GM23248 (cell line): ENCODE results near the gene TTC39A. TPM values are rescaled to one million over a fixed set of nuclear protein-coding genes. Genes with fewer than 3 reads are reported as not detected.
A peak's percentile ranks its signal among the peaks of the same experiment; 100 is the strongest.

ENCODE experiments used
- DNase-seq: peaks from one replicate; pipeline ENCODE4 v3.0.0-alpha.2; 2015
- H2AFZ ChIP-seq: fragments of 200-600 bp; sonication (generic); 2 replicates; pipeline ENCODE4 v1.6.1; 2016; ENCODE audit warnings: antibody characterized with exemption
- H3F3A ChIP-seq: fragments of 200-600 bp; sonication (generic); 2 replicates; pipeline ENCODE4 v1.6.1; 2016; ENCODE audit warnings: mild to moderate bottlenecking, antibody characterized with exemption, mixed run types; ENCODE audit not compliant: insufficient read depth
- H3K27ac ChIP-seq: fragments of 200-600 bp; sonication (generic); 2 replicates; pipeline ENCODE4 v1.5.1; 2016; ENCODE audit warnings: mild to moderate bottlenecking
- H3K27me3 ChIP-seq: fragments of 200-600 bp; sonication (generic); replicated peaks from 2 replicates; pipeline ENCODE4 v1.6.1; 2016; ENCODE audit warnings: mild to moderate bottlenecking; ENCODE audit not compliant: insufficient read depth
- H3K36me3 ChIP-seq: fragments of 200-600 bp; sonication (generic); 2 replicates; pipeline ENCODE4 v1.6.1; 2016; ENCODE audit warnings: low read depth, mild to moderate bottlenecking
- H3K4me1 ChIP-seq: fragments of 200-600 bp; sonication (generic); 2 replicates; pipeline ENCODE4 v1.6.1; 2016; ENCODE audit warnings: mild to moderate bottlenecking; ENCODE audit not compliant: insufficient read depth
- H3K4me2 ChIP-seq: fragments of 200-600 bp; sonication (generic); one replicate; pipeline ENCODE4 v1.6.1; 2016; ENCODE audit warnings: mild to moderate bottlenecking; ENCODE audit not compliant: unreplicated experiment
- H3K4me3 ChIP-seq: fragments of 200-600 bp; sonication (generic); 2 replicates; pipeline ENCODE4 v1.5.1; 2016; ENCODE audit warnings: mild to moderate bottlenecking
- H3K79me2 ChIP-seq: fragments of 200-600 bp; sonication (generic); 2 replicates; pipeline ENCODE4 v1.6.1; 2016; ENCODE audit warnings: mild to moderate bottlenecking; ENCODE audit not compliant: insufficient read depth
- H3K9ac ChIP-seq: fragments of 200-600 bp; sonication (generic); 2 replicates; pipeline ENCODE4 v1.6.1; 2016; ENCODE audit warnings: mild to moderate bottlenecking
- H3K9me2 ChIP-seq: fragments of 200-600 bp; sonication (generic); 2 replicates; pipeline ENCODE4 v1.6.1; 2016; ENCODE audit warnings: mixed run types, mild to moderate bottlenecking, moderate library complexity; ENCODE audit not compliant: insufficient read depth
- H3K9me3 ChIP-seq: fragments of 200-600 bp; sonication (generic); one replicate; pipeline ENCODE4 v1.6.1; 2017; ENCODE audit warnings: low read depth
- H4K20me1 ChIP-seq: fragments of 200-600 bp; sonication (generic); 2 replicates; pipeline ENCODE4 v1.6.0; 2016; ENCODE audit not compliant: insufficient read depth
- EZH2 ChIP-seq: fragments of 200-600 bp; sonication (generic); IDR thresholded peaks from 2 replicates; pipeline ENCODE4 v1.6.1; 2018; ENCODE audit warnings: antibody characterized with exemption, mild to moderate bottlenecking; ENCODE audit not compliant: insufficient read depth, poor library complexity, severe bottlenecking
- EZH2phosphoT487 ChIP-seq: fragments of 200-600 bp; sonication (generic); IDR thresholded peaks from 2 replicates; pipeline ENCODE4 v1.6.1; 2018; ENCODE audit warnings: antibody characterized with exemption, moderate library complexity, mild to moderate bottlenecking, low read depth; ENCODE audit not compliant: insufficient read depth
- WGBS, 2 experiments: methylation state at CpG; one replicate each; pipeline ENCODE4 v1.1.6; 2015 to 2017; ENCODE audit warnings: low lambda C conversion rate in 2 of 2, low coverage in 1 of 2; ENCODE audit errors: missing lambda C conversion rate in 2 of 2; 5-methylcytosine and 5-hydroxymethylcytosine counted together
- in situ Hi-C: fragments of 300-500 bp; cut with MboI; formaldehyde crosslinking; loops from 2 replicates; pipeline ENCODE4 v1.15.0; 2020
- polyA plus RNA-seq: library from polyadenylated mRNA; unstranded; fragments of >200 nt; fragmentation: Nextera tagmentation; extraction: Ambion mirVana; gene quantifications from 2 replicates; pipeline ENCODE4 v1.2.1, GENCODE V29; 2016
- total RNA-seq: library from RNA; depleted of rRNA; stranded (reverse); fragments of >200 nt; shearing (Covaris generic); gene quantifications from 2 replicates; pipeline ENCODE4 v1.2.3, GENCODE V29; 2014

The TTC39A gene
- total and polyA plus RNA-seq, 2 experiments from 2014 or later = 0.15 TPM; not detected in 1

DNA sequence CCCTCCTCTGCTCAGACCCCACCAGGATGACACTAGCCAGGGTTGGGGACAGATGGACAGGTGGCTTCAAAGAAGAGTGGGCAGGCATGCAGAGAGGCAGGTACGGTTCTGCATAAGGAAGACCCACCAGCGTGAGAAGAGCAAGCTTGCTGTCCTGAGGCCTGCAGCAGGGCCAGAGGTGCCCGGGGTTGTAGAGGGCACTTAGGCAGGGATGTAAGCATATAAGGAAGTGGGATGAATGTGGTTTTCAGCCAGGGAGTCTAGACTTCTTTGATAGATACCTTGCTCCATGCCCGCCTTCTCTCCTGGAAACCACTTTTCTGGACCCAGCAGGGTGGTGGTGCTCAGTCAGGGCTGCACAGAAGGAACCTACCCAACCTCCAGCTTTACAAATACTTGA is 1.4 kb downstream of the TTC39A start:
- Histone ChIP-seq H3K36me3 (no peaks in the 10 kb centered on the region), H3K27ac (no peak overlapping the region), H3K9me2 (no peaks in the 10 kb centered on the region), H3K4me3 (no peak overlapping the region), H3K79me2 (no peaks in the 10 kb centered on the region), H3K4me2 (no peak overlapping the region), H3F3A (no peaks in the 10 kb centered on the region), H4K20me1 (no peaks in the 10 kb centered on the region), H3K4me1 (peaks cover 8% of the 10 kb centered on the region; the same call in 1 of the 2 replicates), H3K27me3 (no peaks in the 10 kb centered on the region), H2AFZ (no peak overlapping the region), H3K9me3 (no peaks in the 10 kb centered on the region), H3K9ac (no peak overlapping the region)
- in situ Hi-C loops = no loop called here
- TF ChIP-seq EZH2phosphoT487 = no peak
- TF ChIP-seq EZH2 = no peak
- WGBS, 2 experiments = 97 to 100% methylated on average over 4 of the region's 4 CpGs
- no peak for DNase-seq

DNA sequence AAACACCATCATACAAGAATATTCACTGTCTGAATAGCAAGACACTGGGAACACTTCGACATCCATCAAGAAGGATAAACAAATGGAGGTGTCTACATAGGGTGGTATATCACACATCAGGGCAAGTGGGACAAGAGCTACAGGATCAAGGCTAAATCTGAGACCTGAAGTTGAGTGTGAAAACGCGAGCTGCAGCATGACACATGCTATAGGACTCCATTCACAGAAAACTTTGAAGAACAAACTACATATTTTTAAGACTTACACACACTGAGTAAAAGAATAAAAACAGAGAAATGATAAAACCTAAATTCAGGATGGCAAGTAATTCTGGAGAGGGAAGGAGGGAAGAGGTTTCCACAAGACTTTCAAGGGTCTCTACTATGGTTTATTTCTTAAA is 2.1 kb downstream of the TTC39A start:
- Histone ChIP-seq H3K27me3 (no peaks in the 10 kb centered on the region), H3K4me2 (no peak overlapping the region), H3K36me3 (no peaks in the 10 kb centered on the region), H3K4me3 (no peak overlapping the region), H4K20me1 (no peaks in the 10 kb centered on the region), H3K9ac (no peak overlapping the region), H3K9me3 (no peaks in the 10 kb centered on the region), H3K9me2 (no peaks in the 10 kb centered on the region), H3K4me1 (peaks cover 8% of the 10 kb centered on the region; the same call in 1 of the 2 replicates), H3F3A (no peaks in the 10 kb centered on the region), H2AFZ (no peak overlapping the region), H3K79me2 (no peaks in the 10 kb centered on the region), H3K27ac (no peak overlapping the region)
- in situ Hi-C loops = no loop called here
- WGBS, 2 experiments = 66 to 69% methylated on average over 3 of the region's 3 CpGs
- DNase-seq = peak; percentile 57
- TF ChIP-seq EZH2phosphoT487 (no peak), EZH2 (no peak)

DNA sequence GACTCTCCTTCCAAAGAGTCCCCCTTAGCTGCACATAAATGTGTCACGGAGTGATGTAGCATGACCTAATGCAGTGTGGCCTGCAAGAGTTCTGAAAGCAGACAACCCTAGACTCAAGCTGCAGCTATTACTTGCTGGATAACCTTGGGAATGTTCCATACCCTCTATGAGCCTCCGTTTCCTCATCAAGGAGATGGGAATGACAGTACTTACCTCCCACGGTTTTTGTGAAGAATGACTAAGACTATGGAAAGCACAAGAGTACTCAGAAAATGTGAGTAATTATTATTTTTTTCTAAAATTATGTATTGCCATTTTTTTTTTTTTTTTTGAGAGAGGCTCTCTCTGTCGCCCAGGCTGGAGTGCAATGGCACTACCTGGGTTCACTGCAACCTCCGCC is 3.0 kb downstream of the TTC39A start:
- in situ Hi-C loops = no loop called here
- 41 to 45% methylated on average over 5 of the region's 5 CpGs for WGBS, 2 experiments
- Histone ChIP-seq H3K79me2 (no peaks in the 10 kb centered on the region), H4K20me1 (no peaks in the 10 kb centered on the region), H3K27me3 (no peaks in the 10 kb centered on the region), H3K36me3 (no peaks in the 10 kb centered on the region), H3K4me3 (no peak overlapping the region), H3F3A (no peaks in the 10 kb centered on the region), H3K9ac (no peak overlapping the region), H2AFZ (no peak overlapping the region), H3K4me2 (no peak overlapping the region), H3K4me1 (peaks cover 8% of the 10 kb centered on the region; the same call in 1 of the 2 replicates), H3K27ac (no peak overlapping the region), H3K9me3 (no peaks in the 10 kb centered on the region), H3K9me2 (no peaks in the 10 kb centered on the region)
- no peak for TF ChIP-seq EZH2phosphoT487
- no peak for TF ChIP-seq EZH2
- peak; percentile 63 for DNase-seq

DNA sequence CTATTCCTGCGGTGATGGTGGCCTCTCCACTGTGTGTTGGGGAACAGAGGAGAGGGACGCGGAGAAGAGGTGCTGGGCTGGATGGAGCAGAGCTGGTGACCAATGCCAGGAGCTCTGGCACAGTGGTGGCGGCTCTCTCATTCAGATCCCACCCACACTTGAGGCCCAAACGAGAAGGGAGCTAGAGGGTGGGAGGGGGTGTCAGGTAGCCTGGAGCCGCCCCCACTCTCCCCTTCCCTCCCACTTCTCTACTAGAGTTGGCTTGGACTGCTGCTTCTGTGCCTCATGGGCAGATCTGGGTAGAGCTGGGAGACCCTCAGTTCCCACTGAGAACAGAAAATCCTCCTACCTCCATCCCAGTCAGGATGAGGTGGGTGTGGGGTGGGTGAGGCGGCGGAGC is 3.5 kb downstream of the TTC39A start:
- TF ChIP-seq EZH2 (no peak), EZH2phosphoT487 (no peak)

More for the DNA sequence above, 3.5 kb downstream of the TTC39A start:
- no peaks in the 10 kb centered on the region for H3K9me2 ChIP-seq
- no peak overlapping the region for H3K27ac ChIP-seq
- no peak overlapping the region for H3K9ac ChIP-seq
- in situ Hi-C loops = no loop called here
- H3K9me3 ChIP-seq = no peaks in the 10 kb centered on the region
- DNase-seq = no peak
- no peaks in the 10 kb centered on the region for H3F3A ChIP-seq
- no peaks in the 10 kb centered on the region for H3K27me3 ChIP-seq
- no peaks in the 10 kb centered on the region for H4K20me1 ChIP-seq
- no peaks in the 10 kb centered on the region for H3K79me2 ChIP-seq
- no peak overlapping the region for H2AFZ ChIP-seq
- no peak overlapping the region for H3K4me3 ChIP-seq
- peaks cover 8% of the 10 kb centered on the region; the same call in 1 of the 2 replicates for H3K4me1 ChIP-seq
- no peak overlapping the region for H3K4me2 ChIP-seq
- H3K36me3 ChIP-seq = no peaks in the 10 kb centered on the region
- 97 to 100% methylated on average over 6 to 8 of the region's 8 CpGs for WGBS, 2 experiments
